Spleen (tissue), 7 donors: ENCODE results near the gene MB.

Experiments used
- CTCF ChIP-seq, 11 experiments: fragments of 200-600 bp in 7 of 11; fragments of 450-650 bp in 4 of 11; sonication (generic) in 4 of 11; IDR thresholded peaks in 8 of 11; conservative IDR thresholded peaks in 3 of 11; 1 replicate in 7 of 11; 2 replicates in 4 of 11; pipeline versions ENCODE4 v1.4.0 to v1.8.0; 2016 to 2021; ENCODE audit warnings: antibody characterized with exemption in 11 of 11, inconsistent platforms in 4 of 11, mild to moderate bottlenecking in 1 of 11
- POLR2A ChIP-seq, 3 donors: fragments of 450-650 bp; IDR thresholded peaks; one replicate each; pipeline ENCODE4 v1.5.1; 2017; ENCODE audit warnings: antibody characterized with exemption in 3 of 3, mild to moderate bottlenecking in 1 of 3
- donor health status: DM: no; HTN: no; CAD: no; lungs with moderate emphysema.
- donor health status: DM: no; HTN: no; CAD: no.
- donor health status: DM: no; HTN: no; CAD: no.

DNA sequence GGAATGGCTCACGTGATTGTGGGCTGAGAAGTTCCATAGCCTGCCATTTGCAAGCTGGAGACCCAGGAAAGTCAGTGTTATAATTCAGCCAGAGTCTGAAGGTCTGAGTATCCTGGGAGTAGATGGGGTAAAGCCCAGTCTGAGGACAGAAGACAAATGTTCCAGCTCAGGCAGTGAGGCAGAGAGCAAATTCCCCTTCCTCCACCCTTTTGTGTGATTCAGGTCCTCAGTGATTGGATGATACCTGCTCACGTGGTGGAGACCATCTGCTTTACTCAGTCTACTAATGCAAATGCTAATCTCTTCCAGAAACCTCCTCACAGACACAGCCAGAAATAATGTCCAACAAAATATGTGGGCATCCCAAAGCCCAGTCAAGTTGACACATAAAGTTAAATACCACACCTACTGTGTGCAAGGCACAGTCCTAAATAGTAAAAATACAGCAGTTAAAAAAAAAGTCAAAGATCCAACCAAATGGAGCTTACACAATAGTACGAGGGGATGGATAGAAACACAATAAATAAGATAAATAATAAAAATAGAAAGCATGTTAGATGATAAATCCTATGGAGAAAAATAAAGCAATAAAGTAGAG lies 17.9 kb upstream of the MB start:
- TF ChIP-seq CTCF (IDR thresholded peaks at IDR 0.05 in 8 of 11, conservative IDR thresholded peaks at IDR 0.05 in 3 of 11) (no peak), POLR2A (IDR thresholded peaks at IDR 0.05) (no peak)
